Measurements from ENCODE around the gene PLEKHA7.

GRCh38 chr11:16749092-16749491 is 265.1 kb downstream of the PLEKHA7 start:
- TF ChIP-seq CTCF (conservative IDR thresholded peaks at IDR 0.05; ENCODE audit: low read depth, low read length) (no peak), EZH2phosphoT487 (IDR thresholded peaks at IDR 0.05; ENCODE audit: borderline replicate concordance, low read length) (no peak)

Measured in PC-3 (cell line).